H9 (cell line): ENCODE data around the gene CIAO1. TPM values are rescaled to one million over a fixed set of nuclear protein-coding genes. Genes with fewer than 3 reads are reported as not detected.

Experiments used
- DNase-seq: peaks from one replicate; pipeline ENCODE4 v3.0.0-alpha.2; 2017
- H2AFZ ChIP-seq: one replicate; pipeline ENCODE4 v1.6.1; 2013; ENCODE audit warnings: mild to moderate bottlenecking, low read length, control low read depth, moderate library complexity
- H2AK5ac ChIP-seq: 2 replicates; pipeline ENCODE4 v1.6.1; 2013; ENCODE audit warnings: low read length, control low read depth, mixed read lengths; ENCODE audit not compliant: insufficient read length
- H2BK120ac ChIP-seq: one replicate; pipeline ENCODE4 v1.6.1; 2013; ENCODE audit warnings: low read depth, mild to moderate bottlenecking, low read length, control low read depth, inconsistent platforms; ENCODE audit not compliant: poor library complexity, severe bottlenecking
- H2BK12ac ChIP-seq: 2 replicates; pipeline ENCODE4 v1.6.1; 2013; ENCODE audit warnings: low read length, control low read depth, mixed read lengths, low read depth; ENCODE audit not compliant: insufficient read length
- H2BK15ac ChIP-seq: 2 replicates; pipeline ENCODE4 v1.6.1; 2013; ENCODE audit warnings: low read depth, low read length, control low read depth
- H2BK20ac ChIP-seq: one replicate; pipeline ENCODE4 v1.6.1; 2013; ENCODE audit warnings: low read depth, mild to moderate bottlenecking, low read length, control low read depth, inconsistent platforms; ENCODE audit not compliant: poor library complexity, severe bottlenecking
- H2BK5ac ChIP-seq: 2 replicates; pipeline ENCODE4 v1.6.1; 2013; ENCODE audit warnings: low read length, control low read depth, mixed read lengths; ENCODE audit not compliant: insufficient read length
- H3K14ac ChIP-seq: 2 replicates; pipeline ENCODE4 v1.6.1; 2013; ENCODE audit warnings: low read length, control low read depth; ENCODE audit not compliant: insufficient read depth
- H3K18ac ChIP-seq: 2 replicates; pipeline ENCODE4 v1.6.1; 2013; ENCODE audit warnings: low read depth, mild to moderate bottlenecking, mixed read lengths, low read length, control low read depth; ENCODE audit not compliant: insufficient read length
- H3K23ac ChIP-seq: 2 replicates; pipeline ENCODE4 v1.6.1; 2013; ENCODE audit warnings: low read length, control low read depth, mixed read lengths, low read depth; ENCODE audit not compliant: insufficient read length
- H3K23me2 ChIP-seq: 2 replicates; pipeline ENCODE4 v1.6.1; 2013; ENCODE audit warnings: low read depth, mild to moderate bottlenecking, mixed read lengths, low read length, control low read depth; ENCODE audit not compliant: insufficient read length, poor library complexity, severe bottlenecking
- H3K27ac ChIP-seq: 2 replicates; pipeline ENCODE4 v1.5.1; 2013; ENCODE audit warnings: low read length, control low read depth, mixed read lengths, low read depth; ENCODE audit not compliant: insufficient read length
- H3K27me3 ChIP-seq: 2 replicates; pipeline ENCODE4 v1.6.1; 2013; ENCODE audit warnings: low read length, control low read depth, inconsistent platforms; ENCODE audit not compliant: insufficient read depth
- H3K4ac ChIP-seq: 2 replicates; pipeline ENCODE4 v1.6.1; 2013; ENCODE audit warnings: low read depth, mild to moderate bottlenecking, control low read depth, inconsistent platforms, low read length, moderate library complexity
- H3K4me1 ChIP-seq: 2 replicates; pipeline ENCODE4 v1.6.1; 2013; ENCODE audit warnings: low read length, control low read depth, inconsistent platforms; ENCODE audit not compliant: insufficient read depth
- H3K4me2 ChIP-seq: 2 replicates; pipeline ENCODE4 v1.6.1; 2013; ENCODE audit warnings: low read length, control low read depth, mixed read lengths; ENCODE audit not compliant: insufficient read length, insufficient read depth
- H3K56ac ChIP-seq: 2 replicates; pipeline ENCODE4 v1.6.1; 2013; ENCODE audit warnings: low read depth, mild to moderate bottlenecking, mixed read lengths, low read length, control low read depth; ENCODE audit not compliant: insufficient read length
- H3K79me1 ChIP-seq: 2 replicates; pipeline ENCODE4 v1.6.1; 2013; ENCODE audit warnings: low read depth, mild to moderate bottlenecking, moderate library complexity, low read length, control low read depth, inconsistent platforms; ENCODE audit not compliant: insufficient read depth, poor library complexity, severe bottlenecking
- H3K79me2 ChIP-seq: 2 replicates; pipeline ENCODE4 v1.6.1; 2013; ENCODE audit warnings: low read length, control low read depth, inconsistent platforms; ENCODE audit not compliant: insufficient read depth
- H3K9ac ChIP-seq: 2 replicates; pipeline ENCODE4 v1.6.1; 2013; ENCODE audit warnings: low read length, control low read depth, mixed read lengths; ENCODE audit not compliant: insufficient read length; ENCODE audit errors: extremely low read depth
- H3K9me3 ChIP-seq: one replicate; pipeline ENCODE4 v1.6.1; 2013; ENCODE audit warnings: low read depth, low read length, inconsistent platforms; ENCODE audit not compliant: control insufficient read depth
- H3T11ph ChIP-seq: one replicate; pipeline ENCODE4 v1.6.1; 2013; ENCODE audit warnings: mild to moderate bottlenecking, low read length, control low read depth, inconsistent platforms
- H4K20me1 ChIP-seq: one replicate; pipeline ENCODE4 v1.6.1; 2013; ENCODE audit not compliant: control insufficient read depth, insufficient read length, insufficient read depth
- H4K5ac ChIP-seq: 2 replicates; pipeline ENCODE4 v1.6.1; 2013; ENCODE audit warnings: low read depth, mild to moderate bottlenecking, mixed read lengths, low read length, control low read depth; ENCODE audit not compliant: insufficient read length
- H4K8ac ChIP-seq: replicated peaks from 2 replicates; pipeline ENCODE4 v1.6.1; 2013; ENCODE audit warnings: low read length, control low read depth, mixed read lengths, low read depth; ENCODE audit not compliant: insufficient read length
- H4K91ac ChIP-seq: 2 replicates; pipeline ENCODE4 v1.6.1; 2013; ENCODE audit warnings: low read depth, mild to moderate bottlenecking, moderate library complexity, mixed read lengths, low read length, control low read depth; ENCODE audit not compliant: insufficient read length
- H3K27ac Mint-ChIP-seq, 3 experiments: 2 replicates in 2 of 3; 3 replicates in 1 of 3; pipeline ENCODE4 v1.8.0; 2020 to 2021; ENCODE audit warnings: mixed read lengths in 3 of 3, mild to moderate bottlenecking in 1 of 3, moderate library complexity in 1 of 3
- H3K27me3 Mint-ChIP-seq: 2 replicates; pipeline ENCODE4 v1.8.0; 2021; ENCODE audit warnings: low read depth, mild to moderate bottlenecking, moderate library complexity, mixed read lengths
- H3K36me3 Mint-ChIP-seq, 3 experiments: 2 replicates in 2 of 3; 3 replicates in 1 of 3; pipeline ENCODE4 v1.8.0; 2020 to 2021; ENCODE audit warnings: low read depth in 3 of 3, mixed read lengths in 3 of 3; ENCODE audit not compliant: insufficient read depth in 1 of 3
- H3K4me1 Mint-ChIP-seq, 2 experiments: 2 replicates each; pipeline ENCODE4 v1.8.0; 2020; ENCODE audit warnings: mixed read lengths in 2 of 2
- H3K4me3 Mint-ChIP-seq, 2 experiments: 2 replicates in 1 of 2; 3 replicates in 1 of 2; pipeline ENCODE4 v1.8.0; 2020 to 2021; ENCODE audit warnings: mild to moderate bottlenecking in 2 of 2, mixed read lengths in 2 of 2, moderate library complexity in 1 of 2
- H3K9me3 Mint-ChIP-seq, 2 experiments: 2 replicates in 1 of 2; 3 replicates in 1 of 2; pipeline ENCODE4 v1.8.0; 2020; ENCODE audit warnings: mild to moderate bottlenecking in 2 of 2, mixed read lengths in 2 of 2, moderate library complexity in 1 of 2
- WGBS: extraction: QIAGEN DNeasy Blood & Tissue Kit; methylation state at CpG from one replicate; pipeline ENCODE4 v1.1.7; 2013; ENCODE audit warnings: missing lambda C conversion rate, low lambda C conversion rate, mixed read lengths; ENCODE audit not compliant: insufficient read length; ENCODE audit errors: extremely low coverage; 5-methylcytosine and 5-hydroxymethylcytosine counted together
- total RNA-seq: library from RNA; stranded (reverse); gene quantifications from 2 replicates; pipeline ENCODE4 v1.2.1, GENCODE V29; 2021
- TF ChIP-seq, protein P1 (sequence below): fragments of 200-600 bp; sonication (generic); conservative IDR thresholded peaks from 3 replicates; pipeline ENCODE4 v1.8.0; 2021; ENCODE audit warnings: antibody characterized with exemption, mild to moderate bottlenecking

Gene CIAO1
- total RNA-seq, 1 experiment from 2014 or later = 67.6 TPM

DNA sequence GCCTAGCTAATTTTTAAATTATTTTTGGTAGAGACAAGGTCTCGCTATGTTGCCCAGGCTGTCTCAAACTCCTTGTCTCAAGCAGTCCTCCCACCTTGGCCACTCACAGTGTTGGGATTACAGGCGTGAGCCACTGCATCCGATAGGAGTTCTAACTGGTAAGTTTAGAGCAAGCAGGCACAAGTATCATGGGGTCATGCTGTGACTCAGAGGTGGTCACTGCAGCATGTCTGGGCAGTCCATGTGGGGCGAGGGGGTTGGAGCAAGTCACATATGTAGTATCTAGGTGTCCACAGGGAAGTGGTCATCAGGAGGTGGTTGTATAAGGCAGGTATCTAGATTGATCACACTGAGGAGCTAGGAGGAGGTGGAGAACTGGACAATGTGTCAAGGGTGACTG lies 34.7 kb upstream of the CIAO1 start:
- Histone ChIP-seq H3K9ac (no peak overlapping the region), H3K27ac (no peak overlapping the region), H4K91ac (no peak overlapping the region), H3K23ac (no peak overlapping the region), H2BK5ac (no peak overlapping the region), H3K4me1 (no peaks in the 10 kb centered on the region), H3T11ph (no peak overlapping the region), H3K4ac (no peak overlapping the region), H3K9me3 (no peaks in the 10 kb centered on the region), H3K23me2 (no peaks in the 10 kb centered on the region), H3K14ac (no peak overlapping the region), H4K20me1 (no peaks in the 10 kb centered on the region), H2BK12ac (no peak overlapping the region), H3K27me3 (no peaks in the 10 kb centered on the region), H4K8ac (no peak overlapping the region), H3K79me2 (no peaks in the 10 kb centered on the region), H2AK5ac (no peak overlapping the region), H2AFZ (no peak overlapping the region), H4K5ac (no peak overlapping the region), H2BK20ac (no peak overlapping the region), H3K56ac (peak overlapping the region; percentile 73), H3K4me2 (no peak overlapping the region), H2BK15ac (no peak overlapping the region), H2BK120ac (no peak overlapping the region), H3K18ac (no peak overlapping the region), H3K79me1 (peaks cover 3% of the 10 kb centered on the region)
- Mint-ChIP-seq H3K36me3 (no peaks in the 10 kb centered on the region), H3K27ac (peak overlapping the region in 1 of 3 experiments; percentile 35; a peak in 2 of 7 replicates), H3K4me3 (no peak overlapping the region), H3K27me3 (no peaks in the 10 kb centered on the region), H3K9me3 (no peaks in the 10 kb centered on the region), H3K4me1 (no peaks in the 10 kb centered on the region)
- TF ChIP-seq, protein P1, sequence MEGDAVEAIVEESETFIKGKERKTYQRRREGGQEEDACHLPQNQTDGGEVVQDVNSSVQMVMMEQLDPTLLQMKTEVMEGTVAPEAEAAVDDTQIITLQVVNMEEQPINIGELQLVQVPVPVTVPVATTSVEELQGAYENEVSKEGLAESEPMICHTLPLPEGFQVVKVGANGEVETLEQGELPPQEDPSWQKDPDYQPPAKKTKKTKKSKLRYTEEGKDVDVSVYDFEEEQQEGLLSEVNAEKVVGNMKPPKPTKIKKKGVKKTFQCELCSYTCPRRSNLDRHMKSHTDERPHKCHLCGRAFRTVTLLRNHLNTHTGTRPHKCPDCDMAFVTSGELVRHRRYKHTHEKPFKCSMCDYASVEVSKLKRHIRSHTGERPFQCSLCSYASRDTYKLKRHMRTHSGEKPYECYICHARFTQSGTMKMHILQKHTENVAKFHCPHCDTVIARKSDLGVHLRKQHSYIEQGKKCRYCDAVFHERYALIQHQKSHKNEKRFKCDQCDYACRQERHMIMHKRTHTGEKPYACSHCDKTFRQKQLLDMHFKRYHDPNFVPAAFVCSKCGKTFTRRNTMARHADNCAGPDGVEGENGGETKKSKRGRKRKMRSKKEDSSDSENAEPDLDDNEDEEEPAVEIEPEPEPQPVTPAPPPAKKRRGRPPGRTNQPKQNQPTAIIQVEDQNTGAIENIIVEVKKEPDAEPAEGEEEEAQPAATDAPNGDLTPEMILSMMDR = no peak
- no CpG with 5 or more reads among the region's 4 CpGs for WGBS
- no peak for DNase-seq
